Measurements from ENCODE around the gene RHOH.
A peak's percentile ranks its signal among the peaks of the same experiment; 100 is the strongest.
"Not testable (repeated sequence)": the region's sequence is repeated elsewhere in the genome, so short reads cannot be mapped to it uniquely, and the experiment has no call there.

Gene RHOH

GRCh38 chr4:40258627-40259026, 61.8 kb downstream of the RHOH start:
- DNase-seq (ENCODE audit: low read depth in 2 of 3, low spot score in 1 of 3) = no peak

GRCh38 chr4:40261231-40262076, 64.6 kb downstream of the RHOH start:
- DNase-seq (ENCODE audit: low read depth in 2 of 3, low spot score in 1 of 3) = no peak

GRCh38 chr4:40262077-40262528, 65.3 kb downstream of the RHOH start:
- DNase-seq (ENCODE audit: low read depth in 2 of 3, low spot score in 1 of 3) = no peak

GRCh38 chr4:40262861-40263260, 66.0 kb downstream of the RHOH start:
- DNase-seq (ENCODE audit: low read depth in 2 of 3, low spot score in 1 of 3) = no peak

- DNase-seq (ENCODE audit: low read depth in 2 of 3, low spot score in 1 of 3) = no peak
Measured at GRCh38 chr4:40264497-40264896, 67.7 kb downstream of the RHOH start.

- no peak for DNase-seq (ENCODE audit: low read depth in 2 of 3, low spot score in 1 of 3)
Measured at GRCh38 chr4:40264995-40265909, 68.4 kb downstream of the RHOH start.

GRCh38 chr4:40265910-40266274, 69.1 kb downstream of the RHOH start:
- no peak for DNase-seq (ENCODE audit: low read depth in 2 of 3, low spot score in 1 of 3)

- DNase-seq (ENCODE audit: low read depth in 2 of 3, low spot score in 1 of 3) = no peak
Measured at GRCh38 chr4:40269133-40269532, 72.3 kb downstream of the RHOH start.

GRCh38 chr4:40270609-40271008, 73.8 kb downstream of the RHOH start:
- DNase-seq (ENCODE audit: low read depth in 2 of 3, low spot score in 1 of 3) = no peak

GRCh38 chr4:40275065-40275730, 78.4 kb downstream of the RHOH start:
- no peak for DNase-seq (ENCODE audit: low read depth in 2 of 3, low spot score in 1 of 3)

- DNase-seq (ENCODE audit: low read depth in 2 of 3, low spot score in 1 of 3) = no peak
Measured at GRCh38 chr4:40276546-40276945, 79.7 kb downstream of the RHOH start.

- DNase-seq (ENCODE audit: low read depth in 2 of 3, low spot score in 1 of 3) = no peak
Measured at GRCh38 chr4:40280586-40280985, 83.8 kb downstream of the RHOH start.

GRCh38 chr4:40281099-40281498, 84.3 kb downstream of the RHOH start:
- DNase-seq (ENCODE audit: low read depth in 2 of 3, low spot score in 1 of 3) = no peak

- no peak for DNase-seq (ENCODE audit: low read depth in 2 of 3, low spot score in 1 of 3)
Measured at GRCh38 chr4:40281913-40282312, 85.1 kb downstream of the RHOH start.

- not testable (repeated sequence) for DNase-seq (ENCODE audit: low read depth in 2 of 3, low spot score in 1 of 3)
Measured at GRCh38 chr4:40282857-40283256, 86.0 kb downstream of the RHOH start.

GRCh38 chr4:40283413-40283812, 86.6 kb downstream of the RHOH start:
- no peak for DNase-seq (ENCODE audit: low read depth in 2 of 3, low spot score in 1 of 3)

GRCh38 chr4:40283968-40284367, 87.1 kb downstream of the RHOH start:
- peak; percentile 73 to 84 (median 78) for DNase-seq (ENCODE audit: low read depth in 2 of 3, low spot score in 1 of 3)

- DNase-seq (ENCODE audit: low read depth in 2 of 3, low spot score in 1 of 3) = no peak
Measured at GRCh38 chr4:40285692-40286091, 88.9 kb downstream of the RHOH start.

GRCh38 chr4:40288566-40288965, 91.7 kb downstream of the RHOH start:
- DNase-seq (ENCODE audit: low read depth in 2 of 3, low spot score in 1 of 3) = no peak

GRCh38 chr4:40289366-40290188, 92.7 kb downstream of the RHOH start:
- DNase-seq (ENCODE audit: low read depth in 2 of 3, low spot score in 1 of 3) = no peak

All from stimulated activated CD4-positive, alpha-beta T cell treated with anti-CD3 and anti-CD28 coated beads, Interleukin-12 subunit alpha, Interleukin-12 subunit beta, amount 100 ng/mL, for 48 hours (primary cell).